ENCODE data around the gene TSC22D3.

DNA sequence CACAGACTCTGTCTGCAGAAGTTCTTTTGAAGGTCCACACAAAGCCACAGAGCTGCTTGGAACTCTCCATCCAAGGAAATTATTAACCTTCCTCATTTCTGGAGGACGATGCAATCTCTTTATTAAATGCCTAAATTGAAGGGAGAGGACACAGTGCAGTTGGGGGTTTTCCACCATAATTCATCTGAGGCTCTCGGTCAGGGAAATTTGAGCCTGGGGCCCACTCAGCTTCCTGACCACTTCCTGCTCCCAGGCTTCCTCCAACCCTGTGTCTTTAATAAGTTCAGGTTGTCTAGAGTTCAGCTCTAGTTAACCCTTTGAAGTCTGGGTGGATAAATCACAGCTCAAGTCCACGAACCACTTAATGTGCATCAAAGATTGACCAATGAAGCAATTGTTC lies 88.8 kb downstream of the TSC22D3 start:
- TF ChIP-seq, protein P1, sequence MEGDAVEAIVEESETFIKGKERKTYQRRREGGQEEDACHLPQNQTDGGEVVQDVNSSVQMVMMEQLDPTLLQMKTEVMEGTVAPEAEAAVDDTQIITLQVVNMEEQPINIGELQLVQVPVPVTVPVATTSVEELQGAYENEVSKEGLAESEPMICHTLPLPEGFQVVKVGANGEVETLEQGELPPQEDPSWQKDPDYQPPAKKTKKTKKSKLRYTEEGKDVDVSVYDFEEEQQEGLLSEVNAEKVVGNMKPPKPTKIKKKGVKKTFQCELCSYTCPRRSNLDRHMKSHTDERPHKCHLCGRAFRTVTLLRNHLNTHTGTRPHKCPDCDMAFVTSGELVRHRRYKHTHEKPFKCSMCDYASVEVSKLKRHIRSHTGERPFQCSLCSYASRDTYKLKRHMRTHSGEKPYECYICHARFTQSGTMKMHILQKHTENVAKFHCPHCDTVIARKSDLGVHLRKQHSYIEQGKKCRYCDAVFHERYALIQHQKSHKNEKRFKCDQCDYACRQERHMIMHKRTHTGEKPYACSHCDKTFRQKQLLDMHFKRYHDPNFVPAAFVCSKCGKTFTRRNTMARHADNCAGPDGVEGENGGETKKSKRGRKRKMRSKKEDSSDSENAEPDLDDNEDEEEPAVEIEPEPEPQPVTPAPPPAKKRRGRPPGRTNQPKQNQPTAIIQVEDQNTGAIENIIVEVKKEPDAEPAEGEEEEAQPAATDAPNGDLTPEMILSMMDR (IDR thresholded peaks at IDR 0.05; ENCODE audit: borderline replicate concordance, extremely low read depth, low read length, poor library complexity, severe bottlenecking): no peak
- no peak for TF ChIP-seq EZH2 (IDR thresholded peaks at IDR 0.05; ENCODE audit: borderline replicate concordance, low read depth, low read length, severe bottlenecking)
